Mesothelial cell of epicardium (in vitro differentiated cells): Measurements from ENCODE around the gene SPIRE1. TPM values are rescaled to one million over a fixed set of nuclear protein-coding genes. Genes with fewer than 3 reads are reported as not detected.

Source experiments
- DNase-seq, 2 experiments: peaks; one replicate each; pipeline ENCODE4 v3.0.0; 2021; ENCODE audit warnings: low spot score in 2 of 2; ENCODE audit not compliant: unreplicated experiment in 2 of 2
- H3K27ac Mint-ChIP-seq: 2 replicates; pipeline ENCODE4 v1.8.0; 2021; ENCODE audit warnings: mixed read lengths
- H3K27me3 Mint-ChIP-seq: 2 replicates; pipeline ENCODE4 v1.8.0; 2021; ENCODE audit warnings: low read depth, mixed read lengths
- H3K36me3 Mint-ChIP-seq: 2 replicates; pipeline ENCODE4 v1.8.0; 2021; ENCODE audit warnings: mixed read lengths
- H3K4me1 Mint-ChIP-seq: 2 replicates; pipeline ENCODE4 v1.8.0; 2021; ENCODE audit warnings: mixed read lengths
- H3K4me3 Mint-ChIP-seq: 2 replicates; pipeline ENCODE4 v1.8.0; 2021; ENCODE audit warnings: mild to moderate bottlenecking, moderate library complexity, mixed read lengths
- H3K9me3 Mint-ChIP-seq: 2 replicates; pipeline ENCODE4 v1.8.0; 2021; ENCODE audit warnings: mixed read lengths
- total RNA-seq: library from RNA; stranded (reverse); gene quantifications from 3 replicates; pipeline ENCODE4 v1.2.1, GENCODE V29; 2021
- TF ChIP-seq, protein P1 (sequence below): fragments of 200-600 bp; sonication (generic); IDR thresholded peaks from one replicate; pipeline ENCODE4 v1.5.0; 2021; ENCODE audit warnings: antibody characterized with exemption; ENCODE audit not compliant: unreplicated experiment

SPIRE1 gene
- total RNA-seq, 1 donor from 2014 or later: 24.2 TPM

DNA sequence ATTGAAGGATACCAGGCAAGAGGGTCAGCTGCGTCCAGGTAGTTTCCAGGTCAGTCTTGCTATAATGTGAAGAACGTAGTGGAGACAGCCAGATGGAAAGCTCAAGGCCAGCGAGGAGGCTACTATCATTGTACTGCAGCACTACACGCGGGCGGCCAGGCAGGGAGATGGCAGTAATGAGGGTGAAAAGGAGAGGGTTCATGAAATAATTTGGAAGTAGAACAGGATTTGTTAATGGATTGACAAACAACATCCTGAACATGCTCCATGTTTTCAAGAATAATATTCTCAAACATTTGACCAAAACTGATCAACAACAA lies 17.1 kb downstream of the SPIRE1 start:
- TF ChIP-seq, protein P1, sequence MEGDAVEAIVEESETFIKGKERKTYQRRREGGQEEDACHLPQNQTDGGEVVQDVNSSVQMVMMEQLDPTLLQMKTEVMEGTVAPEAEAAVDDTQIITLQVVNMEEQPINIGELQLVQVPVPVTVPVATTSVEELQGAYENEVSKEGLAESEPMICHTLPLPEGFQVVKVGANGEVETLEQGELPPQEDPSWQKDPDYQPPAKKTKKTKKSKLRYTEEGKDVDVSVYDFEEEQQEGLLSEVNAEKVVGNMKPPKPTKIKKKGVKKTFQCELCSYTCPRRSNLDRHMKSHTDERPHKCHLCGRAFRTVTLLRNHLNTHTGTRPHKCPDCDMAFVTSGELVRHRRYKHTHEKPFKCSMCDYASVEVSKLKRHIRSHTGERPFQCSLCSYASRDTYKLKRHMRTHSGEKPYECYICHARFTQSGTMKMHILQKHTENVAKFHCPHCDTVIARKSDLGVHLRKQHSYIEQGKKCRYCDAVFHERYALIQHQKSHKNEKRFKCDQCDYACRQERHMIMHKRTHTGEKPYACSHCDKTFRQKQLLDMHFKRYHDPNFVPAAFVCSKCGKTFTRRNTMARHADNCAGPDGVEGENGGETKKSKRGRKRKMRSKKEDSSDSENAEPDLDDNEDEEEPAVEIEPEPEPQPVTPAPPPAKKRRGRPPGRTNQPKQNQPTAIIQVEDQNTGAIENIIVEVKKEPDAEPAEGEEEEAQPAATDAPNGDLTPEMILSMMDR: no peak
- Mint-ChIP-seq H3K36me3 (no peaks in the 10 kb centered on the region), H3K27me3 (no peaks in the 10 kb centered on the region), H3K4me3 (no peak overlapping the region), H3K27ac (no peak overlapping the region), H3K4me1 (peaks cover 18% of the 10 kb centered on the region), H3K9me3 (no peaks in the 10 kb centered on the region)
- DNase-seq: no peak

DNA sequence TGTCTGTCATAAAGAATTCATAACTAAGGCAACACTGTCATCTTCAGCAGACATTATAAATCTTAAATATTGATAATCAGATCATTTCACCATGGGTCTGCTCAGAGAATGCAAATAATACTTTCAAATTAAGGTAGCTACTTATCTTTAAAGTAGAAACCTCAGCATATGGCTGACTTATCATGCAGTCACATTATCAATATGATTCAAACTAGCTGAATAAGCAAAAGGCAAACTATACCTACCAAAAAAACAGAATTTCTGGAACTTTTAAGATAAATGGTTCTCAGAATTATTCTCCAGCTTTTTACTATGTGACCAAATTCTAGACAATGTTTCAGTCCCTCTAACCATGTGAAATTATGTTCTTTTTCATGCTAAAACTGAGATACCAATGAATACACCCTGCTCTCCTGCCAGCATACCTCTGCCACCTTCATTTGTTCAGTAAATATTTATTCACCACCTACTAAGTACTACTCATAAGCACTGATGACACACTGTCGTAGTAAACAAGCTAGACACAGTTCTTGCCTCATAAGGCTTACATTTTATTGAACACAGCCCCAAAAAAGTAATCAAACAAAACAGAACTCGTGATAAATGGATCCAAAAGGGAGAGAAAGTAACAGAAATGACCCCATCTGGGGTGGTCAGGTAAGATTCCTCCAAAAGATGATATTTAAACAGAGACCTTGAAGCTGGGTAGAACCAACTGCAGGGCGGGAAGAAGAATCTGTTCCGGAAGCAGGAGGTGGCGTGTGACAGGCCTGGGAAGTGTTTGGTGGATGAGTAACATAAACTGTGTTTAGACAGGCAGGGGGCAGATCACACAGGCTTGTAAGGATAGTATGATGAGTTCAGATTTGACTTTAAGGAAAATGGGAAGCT lies 17.7 kb downstream of the SPIRE1 start:
- H3K27ac Mint-ChIP-seq: no peak overlapping the region

DNA sequence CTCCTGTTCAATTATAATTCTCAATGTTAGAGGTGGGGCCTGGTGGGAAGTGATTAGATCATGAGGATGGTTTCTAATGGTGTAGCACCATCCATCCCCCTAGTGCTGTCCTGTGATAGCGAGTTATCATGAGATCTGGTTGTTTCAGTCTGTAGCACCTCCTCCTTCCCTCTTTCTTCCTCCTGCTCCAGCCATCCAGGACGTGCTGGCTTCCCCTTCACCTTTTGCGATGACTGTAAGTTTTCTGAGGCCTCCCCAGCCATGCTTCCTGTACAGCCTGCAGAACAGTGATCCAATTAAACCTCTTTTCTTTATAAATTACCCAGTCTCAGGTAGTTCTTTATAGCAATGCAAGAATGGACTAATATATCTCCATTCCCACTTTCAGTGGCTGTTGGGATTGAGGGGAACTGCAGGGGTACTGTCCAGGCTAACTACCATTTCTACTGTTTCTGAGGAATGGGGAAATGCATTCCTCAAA lies 19.2 kb downstream of the SPIRE1 start:
- TF ChIP-seq, protein P1: no peak
- Mint-ChIP-seq H3K27me3 (no peaks in the 10 kb centered on the region), H3K27ac (no peak overlapping the region), H3K4me3 (no peak overlapping the region), H3K4me1 (peaks cover 8% of the 10 kb centered on the region), H3K36me3 (no peaks in the 10 kb centered on the region), H3K9me3 (no peaks in the 10 kb centered on the region)
- DNase-seq: no peak

More for the DNA sequence above, 17.7 kb downstream of the SPIRE1 start:
- Mint-ChIP-seq H3K27me3 (no peaks in the 10 kb centered on the region), H3K4me1 (peaks cover 12% of the 10 kb centered on the region), H3K9me3 (no peaks in the 10 kb centered on the region), H3K36me3 (no peaks in the 10 kb centered on the region), H3K4me3 (no peak overlapping the region)
- TF ChIP-seq, protein P1: no peak
- no peak for DNase-seq

DNA sequence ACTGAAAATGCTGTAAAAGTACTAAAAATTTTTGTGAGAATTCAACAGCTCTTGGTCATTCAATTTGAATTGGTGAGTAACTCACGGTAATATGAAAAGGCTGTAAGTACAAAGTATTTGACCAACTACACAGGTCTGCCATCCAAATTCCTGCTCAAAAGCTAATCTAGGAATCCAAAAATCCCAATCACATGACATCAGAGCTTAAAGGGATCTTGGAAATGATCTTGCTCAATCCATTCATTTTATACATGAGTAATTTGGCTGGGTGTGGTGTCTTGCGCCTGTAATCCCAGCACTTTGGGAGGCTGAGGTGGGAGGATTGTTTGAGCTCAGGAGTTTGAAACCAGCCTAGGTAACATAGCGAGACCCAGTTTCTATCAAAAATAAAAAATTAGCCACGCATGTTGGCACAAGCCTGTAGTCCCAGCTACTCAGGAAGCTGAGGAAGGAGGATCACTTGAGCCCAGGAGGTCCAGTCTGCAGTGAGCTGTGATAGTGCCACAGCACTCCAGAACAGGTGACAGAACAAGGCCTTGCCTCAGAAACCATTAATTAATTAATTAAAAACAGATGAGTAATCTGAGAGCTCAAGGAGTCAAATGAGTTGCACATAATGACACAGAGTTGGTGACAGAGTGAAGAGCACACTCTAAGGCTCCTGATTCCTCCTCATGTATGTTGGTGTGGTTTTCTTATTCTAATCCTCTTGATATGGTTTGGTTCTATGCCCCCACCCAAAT lies 19.8 kb downstream of the SPIRE1 start:
- H3K27ac Mint-ChIP-seq: no peak overlapping the region
- TF ChIP-seq, protein P1: no peak
- no peak for DNase-seq
- no peaks in the 10 kb centered on the region for H3K9me3 Mint-ChIP-seq
- peaks cover 8% of the 10 kb centered on the region for H3K4me1 Mint-ChIP-seq
- H3K4me3 Mint-ChIP-seq: no peak overlapping the region
- H3K27me3 Mint-ChIP-seq: no peaks in the 10 kb centered on the region
- H3K36me3 Mint-ChIP-seq: no peaks in the 10 kb centered on the region

DNA sequence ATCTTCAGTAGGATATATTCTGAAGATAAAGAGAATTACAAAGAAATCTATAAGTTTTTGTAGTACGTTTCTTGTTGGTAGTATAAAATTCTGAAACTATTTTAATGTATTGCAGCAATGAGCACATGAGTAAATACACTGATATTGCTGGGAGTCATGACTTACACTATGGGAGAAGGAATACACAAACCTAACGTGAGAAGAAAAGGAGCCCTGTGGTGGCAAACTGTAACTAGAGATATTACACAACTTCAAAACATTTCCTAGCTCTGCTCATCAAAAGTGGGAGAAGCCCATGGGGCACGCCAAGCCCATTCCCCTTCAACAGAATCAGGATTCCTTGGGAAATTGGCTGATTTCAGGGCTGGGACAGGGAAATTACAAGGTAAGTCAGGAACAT lies 20.5 kb downstream of the SPIRE1 start:
- Mint-ChIP-seq H3K36me3 (no peaks in the 10 kb centered on the region), H3K9me3 (no peaks in the 10 kb centered on the region), H3K4me3 (no peak overlapping the region), H3K27ac (no peak overlapping the region), H3K27me3 (no peaks in the 10 kb centered on the region), H3K4me1 (peaks cover 4% of the 10 kb centered on the region)
- TF ChIP-seq, protein P1: no peak
- no peak for DNase-seq
